ENCODE measurements around the gene ADAM19.

Gene ADAM19

GRCh38 chr5:157593052-157593757 lies 17.6 kb upstream of the ADAM19 start:
- Histone ChIP-seq H3K27ac (ENCODE audit: low read depth, low read length) (no peak overlapping the region), H3K9ac (ENCODE audit: low read depth, low read length) (no peak overlapping the region), H3K36me3 (ENCODE audit: insufficient read depth, low read length) (no peaks in the 10 kb centered on the region), H3K4me1 (ENCODE audit: insufficient read depth, low read length) (no peaks in the 10 kb centered on the region), H3K27me3 (ENCODE audit: insufficient read depth, low read length) (no peaks in the 10 kb centered on the region), H3K9me3 (ENCODE audit: insufficient read depth, low read depth, low read length) (no peaks in the 10 kb centered on the region), H3K4me3 (ENCODE audit: low read length) (no peak overlapping the region)
- 90% methylated on average over 6 of the region's 6 CpGs for WGBS

GRCh38 chr5:157592594-157592993 lies 17.0 kb upstream of the ADAM19 start:
- no peaks in the 10 kb centered on the region for H3K4me1 ChIP-seq (ENCODE audit: insufficient read depth, low read length)
- WGBS: 100% methylated on average over 2 of the region's 3 CpGs
- no peaks in the 10 kb centered on the region for H3K36me3 ChIP-seq (ENCODE audit: insufficient read depth, low read length)
- no peaks in the 10 kb centered on the region for H3K27me3 ChIP-seq (ENCODE audit: insufficient read depth, low read length)
- H3K9me3 ChIP-seq (ENCODE audit: insufficient read depth, low read depth, low read length): no peaks in the 10 kb centered on the region
- H3K27ac ChIP-seq (ENCODE audit: low read depth, low read length): no peak overlapping the region
- no peak overlapping the region for H3K9ac ChIP-seq (ENCODE audit: low read depth, low read length)
- H3K4me3 ChIP-seq (ENCODE audit: low read length): no peak overlapping the region

- Histone ChIP-seq H3K36me3 (ENCODE audit: insufficient read depth, low read length) (no peaks in the 10 kb centered on the region), H3K27ac (ENCODE audit: low read depth, low read length) (no peak overlapping the region), H3K4me1 (ENCODE audit: insufficient read depth, low read length) (no peaks in the 10 kb centered on the region), H3K9me3 (ENCODE audit: insufficient read depth, low read depth, low read length) (no peaks in the 10 kb centered on the region), H3K4me3 (ENCODE audit: low read length) (no peak overlapping the region), H3K27me3 (ENCODE audit: insufficient read depth, low read length) (no peaks in the 10 kb centered on the region), H3K9ac (ENCODE audit: low read depth, low read length) (no peak overlapping the region)
These were observed 14.9 kb upstream of the ADAM19 start for GRCh38 chr5:157590478-157590877.

GRCh38 chr5:157584628-157585027 lies 9.1 kb upstream of the ADAM19 start:
- H3K36me3 ChIP-seq (ENCODE audit: insufficient read depth, low read length): no peaks in the 10 kb centered on the region
- H3K4me1 ChIP-seq (ENCODE audit: insufficient read depth, low read length): no peaks in the 10 kb centered on the region
- no CpG with 5 or more reads among the region's 1 CpG for WGBS
- no peak overlapping the region for H3K4me3 ChIP-seq (ENCODE audit: low read length)
- no peaks in the 10 kb centered on the region for H3K9me3 ChIP-seq (ENCODE audit: insufficient read depth, low read depth, low read length)
- no peaks in the 10 kb centered on the region for H3K27me3 ChIP-seq (ENCODE audit: insufficient read depth, low read length)
- H3K9ac ChIP-seq (ENCODE audit: low read depth, low read length): no peak overlapping the region
- H3K27ac ChIP-seq (ENCODE audit: low read depth, low read length): no peak overlapping the region

GRCh38 chr5:157582731-157583620 lies 7.4 kb upstream of the ADAM19 start:
- Histone ChIP-seq H3K9me3 (ENCODE audit: insufficient read depth, low read depth, low read length) (no peaks in the 10 kb centered on the region), H3K27ac (ENCODE audit: low read depth, low read length) (no peak overlapping the region), H3K4me1 (ENCODE audit: insufficient read depth, low read length) (peaks cover 4% of the 10 kb centered on the region; the same call in 1 of the 2 replicates), H3K36me3 (ENCODE audit: insufficient read depth, low read length) (no peaks in the 10 kb centered on the region), H3K9ac (ENCODE audit: low read depth, low read length) (no peak overlapping the region), H3K4me3 (ENCODE audit: low read length) (no peak overlapping the region), H3K27me3 (ENCODE audit: insufficient read depth, low read length) (no peaks in the 10 kb centered on the region)
- WGBS: 93% methylated on average over 10 of the region's 10 CpGs

- Histone ChIP-seq H3K36me3 (ENCODE audit: insufficient read depth, low read length) (no peaks in the 10 kb centered on the region), H3K4me1 (ENCODE audit: insufficient read depth, low read length) (peaks cover 10% of the 10 kb centered on the region; the same call in 1 of the 2 replicates), H3K9ac (ENCODE audit: low read depth, low read length) (no peak overlapping the region), H3K27me3 (ENCODE audit: insufficient read depth, low read length) (no peaks in the 10 kb centered on the region; the same call in 1 of the 2 replicates), H3K27ac (ENCODE audit: low read depth, low read length) (no peak overlapping the region), H3K9me3 (ENCODE audit: insufficient read depth, low read depth, low read length) (no peaks in the 10 kb centered on the region), H3K4me3 (ENCODE audit: low read length) (no peak overlapping the region)
- WGBS: 89% methylated on average over 5 of the region's 5 CpGs
These were observed 6.3 kb upstream of the ADAM19 start for GRCh38 chr5:157581901-157582300.

- WGBS: 80% methylated on average over 6 of the region's 6 CpGs
- no peak overlapping the region for H3K27ac ChIP-seq (ENCODE audit: low read depth, low read length)
- peaks cover 17% of the 10 kb centered on the region for H3K27me3 ChIP-seq (ENCODE audit: insufficient read depth, low read length)
- H3K4me1 ChIP-seq (ENCODE audit: insufficient read depth, low read length): peaks cover 18% of the 10 kb centered on the region; the same call in 1 of the 2 replicates
- H3K4me3 ChIP-seq (ENCODE audit: low read length): no peak overlapping the region
- H3K9ac ChIP-seq (ENCODE audit: low read depth, low read length): no peak overlapping the region
- no peaks in the 10 kb centered on the region for H3K9me3 ChIP-seq (ENCODE audit: insufficient read depth, low read depth, low read length)
- H3K36me3 ChIP-seq (ENCODE audit: insufficient read depth, low read length): no peaks in the 10 kb centered on the region
These were observed 2.7 kb upstream of the ADAM19 start for GRCh38 chr5:157578079-157578780.

- Histone ChIP-seq H3K27ac (ENCODE audit: low read depth, low read length) (no peak overlapping the region), H3K4me3 (ENCODE audit: low read length) (peak overlapping the region; percentile 86; the same call in 1 of the 2 replicates), H3K36me3 (ENCODE audit: insufficient read depth, low read length) (no peaks in the 10 kb centered on the region), H3K9me3 (ENCODE audit: insufficient read depth, low read depth, low read length) (no peaks in the 10 kb centered on the region), H3K4me1 (ENCODE audit: insufficient read depth, low read length) (peaks cover 20% of the 10 kb centered on the region; the same call in 1 of the 2 replicates), H3K9ac (ENCODE audit: low read depth, low read length) (no peak overlapping the region; the same call in 1 of the 2 replicates), H3K27me3 (ENCODE audit: insufficient read depth, low read length) (peaks cover 17% of the 10 kb centered on the region)
- WGBS: 76% methylated on average over 3 of the region's 4 CpGs
These were observed 1.1 kb upstream of the ADAM19 start for GRCh38 chr5:157576678-157577077.

GRCh38 chr5:157574456-157575380 lies 857 bp downstream of the ADAM19 start:
- Histone ChIP-seq H3K36me3 (ENCODE audit: insufficient read depth, low read length) (peaks cover 5% of the 10 kb centered on the region; the same call in 1 of the 2 replicates), H3K27ac (ENCODE audit: low read depth, low read length) (no peak overlapping the region), H3K9me3 (ENCODE audit: insufficient read depth, low read depth, low read length) (no peaks in the 10 kb centered on the region), H3K4me3 (ENCODE audit: low read length) (peak overlapping the region; percentile 86), H3K9ac (ENCODE audit: low read depth, low read length) (peak overlapping the region; percentile 77), H3K27me3 (ENCODE audit: insufficient read depth, low read length) (peaks cover 17% of the 10 kb centered on the region), H3K4me1 (ENCODE audit: insufficient read depth, low read length) (peaks cover 28% of the 10 kb centered on the region; the same call in 1 of the 2 replicates)
- WGBS: 3% methylated on average over 61 of the region's 61 CpGs

- no peak overlapping the region for H3K27ac ChIP-seq (ENCODE audit: low read depth, low read length)
- no peaks in the 10 kb centered on the region for H3K9me3 ChIP-seq (ENCODE audit: insufficient read depth, low read depth, low read length)
- peaks cover 13% of the 10 kb centered on the region; the same call in 1 of the 2 replicates for H3K4me1 ChIP-seq (ENCODE audit: insufficient read depth, low read length)
- H3K36me3 ChIP-seq (ENCODE audit: insufficient read depth, low read length): peaks cover 25% of the 10 kb centered on the region; the same call in 1 of the 2 replicates
- peaks cover 15% of the 10 kb centered on the region for H3K27me3 ChIP-seq (ENCODE audit: insufficient read depth, low read length)
- H3K9ac ChIP-seq (ENCODE audit: low read depth, low read length): no peak overlapping the region
- 36% methylated on average over 6 of the region's 6 CpGs for WGBS
- no peak overlapping the region for H3K4me3 ChIP-seq (ENCODE audit: low read length)
These were observed 4.2 kb downstream of the ADAM19 start for GRCh38 chr5:157571357-157571827.
